ENCODE data around the gene MARCHF3. TPM values are rescaled to one million over a fixed set of nuclear protein-coding genes. Genes with fewer than 3 reads are reported as not detected.
A peak's percentile ranks its signal among the peaks of the same experiment; 100 is the strongest.
"Not testable (repeated sequence)": the region's sequence is repeated elsewhere in the genome, so short reads cannot be mapped to it uniquely, and the experiment has no call there.

The MARCHF3 gene
- total RNA-seq, 1 donor from 2014 or later: 16.5 TPM

DNA sequence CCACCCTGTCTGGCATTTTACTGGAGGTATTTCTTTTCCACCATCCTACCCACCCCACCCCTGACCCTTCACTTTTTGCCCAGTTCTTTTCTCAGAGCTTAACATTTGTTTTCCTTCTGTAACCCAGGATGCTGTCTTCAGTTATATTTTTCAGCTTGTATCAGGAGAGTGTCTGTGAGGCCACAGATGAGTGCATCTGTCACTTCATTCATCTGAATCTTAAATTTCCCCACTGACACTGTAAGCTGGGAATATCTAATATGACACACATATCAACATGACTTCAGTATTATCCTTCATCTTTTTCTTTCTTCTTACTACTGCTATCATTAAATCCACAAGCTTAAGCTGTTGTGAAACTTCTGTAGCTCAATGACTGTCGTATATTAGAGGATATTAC is 4.9 kb downstream of the MARCHF3 start:
- no peaks in the 10 kb centered on the region for H3K9me3 Mint-ChIP-seq (ENCODE audit: unreplicated experiment)
- Histone ChIP-seq H3K4me1 (ENCODE audit: insufficient read depth, low read length) (no peaks in the 10 kb centered on the region), H3K9me3 (ENCODE audit: insufficient read depth, low read depth, low read length) (no peaks in the 10 kb centered on the region), H2AFZ (ENCODE audit: low read depth, low read length) (no peak overlapping the region), H3K4me3 (ENCODE audit: insufficient read depth, low read depth, low read length) (no peak overlapping the region), H3K79me2 (ENCODE audit: insufficient read depth, low read length) (no peaks in the 10 kb centered on the region), H3K27me3 (ENCODE audit: insufficient read depth, low read length) (no peaks in the 10 kb centered on the region), H3K4me2 (ENCODE audit: low read length) (no peak overlapping the region), H3K36me3 (ENCODE audit: insufficient read depth, low read length) (no peaks in the 10 kb centered on the region), H3K27ac (ENCODE audit: low read depth, low read length) (no peak overlapping the region), H4K20me1 (ENCODE audit: insufficient read depth, low read length) (peaks cover 4% of the 10 kb centered on the region), H3K9ac (ENCODE audit: low read length) (no peak overlapping the region)
- no peak for DNase-seq (ENCODE audit: low read depth)
- H3K27me3 Mint-ChIP-seq (ENCODE audit: low read depth, unreplicated experiment): no peaks in the 10 kb centered on the region
- H3K27ac Mint-ChIP-seq (ENCODE audit: unreplicated experiment): no peak overlapping the region
- no peaks in the 10 kb centered on the region for H3K36me3 Mint-ChIP-seq (ENCODE audit: low read depth, unreplicated experiment)
- H3K4me1 Mint-ChIP-seq (ENCODE audit: low read depth, unreplicated experiment): peaks cover 12% of the 10 kb centered on the region
- TF ChIP-seq, protein P1, sequence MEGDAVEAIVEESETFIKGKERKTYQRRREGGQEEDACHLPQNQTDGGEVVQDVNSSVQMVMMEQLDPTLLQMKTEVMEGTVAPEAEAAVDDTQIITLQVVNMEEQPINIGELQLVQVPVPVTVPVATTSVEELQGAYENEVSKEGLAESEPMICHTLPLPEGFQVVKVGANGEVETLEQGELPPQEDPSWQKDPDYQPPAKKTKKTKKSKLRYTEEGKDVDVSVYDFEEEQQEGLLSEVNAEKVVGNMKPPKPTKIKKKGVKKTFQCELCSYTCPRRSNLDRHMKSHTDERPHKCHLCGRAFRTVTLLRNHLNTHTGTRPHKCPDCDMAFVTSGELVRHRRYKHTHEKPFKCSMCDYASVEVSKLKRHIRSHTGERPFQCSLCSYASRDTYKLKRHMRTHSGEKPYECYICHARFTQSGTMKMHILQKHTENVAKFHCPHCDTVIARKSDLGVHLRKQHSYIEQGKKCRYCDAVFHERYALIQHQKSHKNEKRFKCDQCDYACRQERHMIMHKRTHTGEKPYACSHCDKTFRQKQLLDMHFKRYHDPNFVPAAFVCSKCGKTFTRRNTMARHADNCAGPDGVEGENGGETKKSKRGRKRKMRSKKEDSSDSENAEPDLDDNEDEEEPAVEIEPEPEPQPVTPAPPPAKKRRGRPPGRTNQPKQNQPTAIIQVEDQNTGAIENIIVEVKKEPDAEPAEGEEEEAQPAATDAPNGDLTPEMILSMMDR (IDR thresholded peaks at IDR 0.05; ENCODE audit: insufficient read depth, low read depth, low read length): no peak
- TF ChIP-seq EZH2 (IDR thresholded peaks at IDR 0.05; ENCODE audit: insufficient read depth, low read length): no peak
- H3K4me3 Mint-ChIP-seq (ENCODE audit: unreplicated experiment): no peak overlapping the region
- no peak for FAIRE-seq

DNA sequence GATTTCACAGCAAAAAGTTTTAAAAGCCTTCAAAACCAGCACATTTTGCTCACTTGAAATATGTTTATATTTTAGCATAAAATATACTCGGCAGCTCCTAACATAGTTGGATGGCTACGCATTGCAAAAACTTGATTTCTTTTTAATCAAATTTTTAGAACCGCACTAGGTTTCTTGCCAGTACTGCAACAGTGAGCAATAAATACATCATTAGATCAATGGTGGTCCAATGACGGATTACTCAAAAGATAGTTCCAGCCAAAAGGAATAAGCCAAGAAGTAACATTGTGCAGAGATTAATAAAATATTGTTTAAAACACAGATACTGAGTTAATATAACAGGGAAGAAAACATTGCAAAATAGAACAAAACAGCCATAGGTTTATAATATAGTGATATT is 5.5 kb downstream of the MARCHF3 start:
- Histone ChIP-seq H4K20me1 (ENCODE audit: insufficient read depth, low read length) (peaks cover 4% of the 10 kb centered on the region), H3K9me3 (ENCODE audit: insufficient read depth, low read depth, low read length) (no peaks in the 10 kb centered on the region), H3K27ac (ENCODE audit: low read depth, low read length) (no peak overlapping the region), H3K4me2 (ENCODE audit: low read length) (no peak overlapping the region), H3K9ac (ENCODE audit: low read length) (no peak overlapping the region), H3K4me1 (ENCODE audit: insufficient read depth, low read length) (no peaks in the 10 kb centered on the region), H3K36me3 (ENCODE audit: insufficient read depth, low read length) (no peaks in the 10 kb centered on the region), H3K27me3 (ENCODE audit: insufficient read depth, low read length) (no peaks in the 10 kb centered on the region), H2AFZ (ENCODE audit: low read depth, low read length) (no peak overlapping the region), H3K79me2 (ENCODE audit: insufficient read depth, low read length) (no peaks in the 10 kb centered on the region), H3K4me3 (ENCODE audit: insufficient read depth, low read depth, low read length) (no peak overlapping the region)
- Mint-ChIP-seq H3K27ac (ENCODE audit: unreplicated experiment) (peak overlapping the region; percentile 26), H3K4me1 (ENCODE audit: low read depth, unreplicated experiment) (peaks cover 12% of the 10 kb centered on the region), H3K4me3 (ENCODE audit: unreplicated experiment) (no peak overlapping the region), H3K9me3 (ENCODE audit: unreplicated experiment) (no peaks in the 10 kb centered on the region), H3K27me3 (ENCODE audit: low read depth, unreplicated experiment) (no peaks in the 10 kb centered on the region), H3K36me3 (ENCODE audit: low read depth, unreplicated experiment) (no peaks in the 10 kb centered on the region)
- DNase-seq (ENCODE audit: low read depth) (no peak), FAIRE-seq (no peak)
- no peak for TF ChIP-seq EZH2 (IDR thresholded peaks at IDR 0.05; ENCODE audit: insufficient read depth, low read length)
- TF ChIP-seq, protein P1 (IDR thresholded peaks at IDR 0.05; ENCODE audit: insufficient read depth, low read depth, low read length): no peak

DNA sequence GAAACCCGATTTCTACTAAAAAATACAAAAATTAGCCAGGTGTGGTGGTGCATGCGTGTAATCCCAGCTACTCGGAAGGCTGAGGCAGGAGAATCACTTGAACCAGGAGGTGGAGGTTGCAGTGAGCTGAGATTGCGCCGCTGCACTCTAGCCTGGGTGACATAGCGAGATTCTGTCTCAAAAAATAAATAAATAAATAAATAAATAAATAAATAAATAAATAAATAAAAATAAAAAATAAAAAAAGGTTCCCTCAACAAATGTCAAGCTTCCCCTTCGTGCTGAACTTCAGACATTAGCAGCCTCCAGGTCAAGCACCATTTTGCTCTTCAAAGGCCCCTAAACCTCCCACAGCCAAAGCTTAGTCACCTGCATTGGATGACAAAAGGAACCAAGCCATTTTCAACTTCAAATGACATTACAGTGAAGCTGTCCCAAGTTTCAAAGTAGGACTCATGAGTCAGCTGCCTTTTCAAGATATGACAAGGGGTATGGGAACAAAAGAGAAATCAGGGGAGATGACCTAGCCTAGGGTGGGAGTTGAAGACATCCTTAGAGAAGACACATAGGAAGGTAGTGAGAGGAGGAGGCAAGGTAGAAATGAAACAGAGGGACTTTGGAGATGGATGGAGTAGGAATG is 6.7 kb downstream of the MARCHF3 start:
- not testable (repeated sequence) for H3K4me2 ChIP-seq (ENCODE audit: low read length); DNase-seq (ENCODE audit: low read depth); H3K4me3 ChIP-seq (ENCODE audit: insufficient read depth, low read depth, low read length); H2AFZ ChIP-seq (ENCODE audit: low read depth, low read length); FAIRE-seq; H3K4me3 Mint-ChIP-seq (ENCODE audit: unreplicated experiment); H3K27me3 Mint-ChIP-seq (ENCODE audit: low read depth, unreplicated experiment); H3K27ac Mint-ChIP-seq (ENCODE audit: unreplicated experiment); H3K36me3 Mint-ChIP-seq (ENCODE audit: low read depth, unreplicated experiment); H3K27me3 ChIP-seq (ENCODE audit: insufficient read depth, low read length); H3K4me1 Mint-ChIP-seq (ENCODE audit: low read depth, unreplicated experiment); H3K27ac ChIP-seq (ENCODE audit: low read depth, low read length); H3K9ac ChIP-seq (ENCODE audit: low read length); H3K4me1 ChIP-seq (ENCODE audit: insufficient read depth, low read length); H3K36me3 ChIP-seq (ENCODE audit: insufficient read depth, low read length); H3K9me3 ChIP-seq (ENCODE audit: insufficient read depth, low read depth, low read length); H3K79me2 ChIP-seq (ENCODE audit: insufficient read depth, low read length); H3K9me3 Mint-ChIP-seq (ENCODE audit: unreplicated experiment); H4K20me1 ChIP-seq (ENCODE audit: insufficient read depth, low read length)
